GM21576 (cell line): ENCODE results near the gene PET117.
"Not testable (repeated sequence)": the region's sequence is repeated elsewhere in the genome, so short reads cannot be mapped to it uniquely, and the experiment has no call there.

ENCODE experiments used
- ATAC-seq: cut with Tn5 transposase; IDR thresholded peaks from one replicate; pipeline ENCODE4 v1.9.1; 2021; ENCODE audit warnings: mild to moderate bottlenecking, moderate library complexity; ENCODE audit not compliant: unreplicated experiment

The PET117 gene

GRCh38 chr20:18156045-18156444 is 18.4 kb downstream of the PET117 start:
- no peak for ATAC-seq

- no peak for ATAC-seq
These were observed 26.7 kb downstream of the PET117 start for GRCh38 chr20:18164356-18164755.

GRCh38 chr20:18165553-18165952 is 27.9 kb downstream of the PET117 start:
- no peak for ATAC-seq

- no peak for ATAC-seq
These were observed 28.7 kb downstream of the PET117 start for GRCh38 chr20:18166241-18166881.

DNA sequence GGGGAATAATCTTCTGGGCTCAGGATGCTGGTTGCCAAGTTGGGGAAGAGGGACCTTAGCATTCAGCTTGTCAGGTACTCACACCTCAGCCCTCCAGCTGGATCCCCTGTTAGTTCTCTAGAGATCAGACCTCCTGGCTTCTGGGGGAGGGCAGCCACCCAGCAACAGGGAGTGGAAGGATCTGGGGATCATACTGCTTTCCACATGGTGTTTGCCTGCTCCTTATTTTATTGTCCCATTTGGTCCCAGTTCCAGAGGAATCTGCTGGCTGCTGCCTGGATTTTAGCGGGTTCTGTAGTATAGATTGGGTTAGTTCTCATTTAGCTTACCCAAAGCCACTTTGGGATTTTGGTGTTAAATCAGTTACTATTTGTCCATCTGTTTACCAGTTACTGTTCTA is 29.3 kb downstream of the PET117 start:
- no peak for ATAC-seq

DNA sequence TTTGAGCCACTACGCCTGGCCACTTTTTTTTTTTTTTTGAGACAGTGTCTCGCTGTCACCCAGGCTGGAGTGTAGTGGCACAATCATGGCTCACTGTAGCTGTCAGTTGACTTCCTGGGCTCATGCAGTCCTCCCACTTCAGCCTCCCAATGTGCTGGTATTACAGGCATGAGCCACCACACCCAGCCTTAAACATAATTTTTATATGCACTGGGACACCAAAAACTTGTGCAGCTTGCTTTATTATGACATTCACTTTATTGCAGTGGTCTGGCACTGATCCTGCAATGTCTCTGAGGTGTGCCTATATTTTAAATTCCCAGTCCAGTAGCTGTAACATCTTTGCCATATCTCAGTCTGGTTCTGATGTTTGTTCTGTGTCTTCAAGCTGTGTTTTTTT is 34.7 kb downstream of the PET117 start:
- no peak for ATAC-seq

GRCh38 chr20:18174906-18175683 is 37.4 kb downstream of the PET117 start:
- no peak for ATAC-seq

- ATAC-seq = no peak
These were observed 38.7 kb downstream of the PET117 start for GRCh38 chr20:18176318-18176785.

DNA sequence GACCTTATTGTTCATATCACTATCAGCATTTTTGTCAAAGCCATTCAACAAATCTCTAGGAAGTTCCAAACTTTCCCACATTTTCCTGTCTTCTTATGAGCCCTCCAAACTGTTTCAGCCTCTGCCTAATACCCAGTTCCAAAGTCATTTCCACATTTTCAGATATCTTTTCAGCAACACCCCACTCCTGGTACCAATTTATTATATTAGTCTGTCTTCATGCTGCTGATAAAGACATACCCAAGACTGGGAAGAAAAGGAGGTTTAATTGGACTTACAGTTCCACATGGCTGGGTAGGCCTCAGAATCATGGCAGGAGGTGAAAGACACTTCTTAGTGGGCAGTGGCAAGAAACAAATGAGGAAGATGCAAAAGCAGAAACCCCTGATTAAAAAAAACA is 42.7 kb downstream of the PET117 start:
- ATAC-seq = not testable (repeated sequence)

- ATAC-seq = no peak
These were observed 43.2 kb downstream of the PET117 start for GRCh38 chr20:18180815-18181214.

DNA sequence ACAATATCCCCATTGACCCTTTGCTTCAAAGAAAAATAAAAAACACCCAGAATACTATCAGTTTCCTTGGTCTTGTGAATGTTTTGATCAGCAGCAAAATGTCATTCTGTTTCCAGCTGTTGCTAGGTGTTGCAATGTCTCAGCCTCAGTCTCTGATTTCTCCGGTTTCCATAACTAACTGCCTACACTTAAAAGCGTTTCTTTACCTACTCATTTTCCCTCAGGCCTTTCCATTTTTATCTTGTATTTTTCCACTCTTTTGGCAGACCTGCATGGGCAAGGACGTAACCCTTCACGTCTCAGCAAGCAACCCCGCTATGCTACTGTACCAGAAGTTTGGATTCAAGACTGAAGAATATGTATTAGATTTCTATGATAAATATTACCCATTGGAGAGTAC is 49.4 kb downstream of the PET117 start:
- no peak for ATAC-seq

- no peak for ATAC-seq
These were observed 50.8 kb downstream of the PET117 start for GRCh38 chr20:18188434-18188833.

DNA sequence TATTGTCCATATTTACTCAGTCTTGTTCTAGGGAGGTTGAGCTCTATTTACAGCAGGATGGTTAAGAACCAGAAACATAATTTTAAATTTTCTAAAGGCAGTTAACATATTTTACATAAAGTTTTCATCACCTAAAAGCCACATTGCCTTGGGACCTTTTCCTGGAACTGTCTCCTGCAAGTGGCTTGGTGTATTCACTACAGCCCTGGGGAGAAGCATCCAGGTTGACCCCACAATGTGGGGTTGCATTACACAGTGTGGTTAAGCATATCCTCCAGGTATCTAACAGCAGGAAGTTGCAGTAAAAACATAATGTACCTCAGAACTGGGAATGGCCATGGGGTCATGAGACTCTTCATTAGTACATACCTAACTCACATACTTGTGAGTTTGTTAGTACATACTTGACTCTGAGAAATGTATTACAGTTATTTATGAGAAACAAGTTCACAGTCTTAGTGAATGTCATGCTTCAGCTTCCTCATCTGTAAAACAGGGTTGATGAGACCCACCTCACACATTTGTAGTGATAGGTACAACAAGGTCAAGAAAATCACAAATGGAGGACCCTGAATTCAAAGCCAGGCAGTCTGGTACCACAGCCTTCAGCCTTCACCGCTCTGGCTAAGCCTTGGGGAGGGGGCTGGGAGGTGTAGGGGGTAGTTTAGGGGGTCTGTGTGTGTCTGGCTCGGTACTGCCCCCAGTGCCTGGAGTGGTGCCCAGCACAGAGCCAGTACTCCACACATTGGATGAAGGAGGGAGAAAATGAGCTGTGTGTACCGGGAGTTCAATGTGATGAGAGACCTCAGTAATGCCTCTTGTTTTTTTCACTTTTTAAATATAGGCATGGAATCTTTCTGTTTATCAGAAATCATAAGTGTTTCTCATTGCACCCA is 52.9 kb downstream of the PET117 start:
- no peak for ATAC-seq

DNA sequence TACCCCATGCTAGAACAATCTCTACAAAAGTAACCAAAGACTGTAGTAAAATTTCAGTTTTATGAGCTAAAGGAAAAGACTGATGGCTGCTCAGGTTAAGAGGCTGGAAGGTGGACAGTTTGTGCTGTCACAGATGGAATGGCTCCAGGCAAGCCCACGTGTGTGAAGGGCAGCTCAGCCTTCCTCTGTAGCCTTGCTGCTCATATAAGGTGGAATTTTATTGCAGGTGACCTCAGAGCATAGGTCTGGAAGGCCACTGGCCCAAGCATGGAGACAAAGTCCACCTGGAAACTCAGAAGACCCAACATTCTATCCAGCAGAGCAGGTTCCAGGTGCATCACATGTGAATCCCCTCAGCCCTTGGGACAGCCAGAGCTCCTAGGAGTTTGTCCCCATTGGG is 53.6 kb downstream of the PET117 start:
- ATAC-seq = no peak
